GM18526 (cell line): Measurements from ENCODE around the gene ZNF609.

ENCODE experiments used
- POLR2A ChIP-seq: IDR thresholded peaks from 3 replicates; pipeline ENCODE4 v1.6.1; 2011; ENCODE audit not compliant: insufficient read length; ENCODE audit errors: extremely low read depth

Gene ZNF609

DNA sequence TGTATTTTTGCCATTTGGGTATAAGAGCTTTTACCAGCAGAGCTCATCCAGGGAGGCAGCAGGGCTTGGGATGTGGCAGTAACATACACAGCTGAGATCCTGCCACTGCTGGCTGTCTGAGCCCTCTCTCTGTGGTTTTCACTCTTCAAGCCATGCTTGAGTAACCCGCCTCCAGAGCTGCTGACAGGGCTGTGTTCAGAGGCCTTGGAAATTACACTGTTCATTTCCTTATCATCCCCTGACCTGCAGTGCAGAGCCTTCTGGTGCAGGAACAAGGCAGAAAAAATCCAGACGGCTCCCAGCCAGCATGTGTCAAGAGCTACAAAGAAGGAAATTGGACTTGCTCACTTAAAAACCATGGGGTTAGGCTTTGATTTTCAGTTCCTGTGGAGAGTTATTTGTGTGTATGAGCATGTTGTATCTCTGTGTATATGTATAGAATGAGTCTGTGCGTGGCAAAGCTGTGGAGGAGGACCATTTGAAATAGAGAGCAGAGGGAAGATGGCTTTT is 47.0 kb downstream of the ZNF609 start:
- no peak for TF ChIP-seq POLR2A

DNA sequence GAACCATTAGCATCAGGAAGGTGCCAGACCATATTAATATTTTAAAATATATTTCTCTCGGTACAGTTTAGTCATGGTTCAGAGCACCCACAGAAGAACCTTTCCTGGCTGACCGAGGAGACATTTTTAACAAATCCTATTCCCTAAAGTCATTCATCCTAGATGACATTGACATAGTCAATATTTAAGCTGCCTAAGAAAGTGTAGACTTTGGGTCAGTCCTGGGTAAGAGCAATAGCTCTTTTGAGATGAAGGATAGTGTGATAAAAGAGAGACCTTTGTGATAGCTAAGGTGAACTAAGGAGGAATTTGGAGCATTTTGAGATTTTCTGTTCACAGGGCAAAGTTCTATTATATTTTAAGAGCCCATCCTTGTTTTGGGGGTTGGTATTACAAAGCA is 47.5 kb downstream of the ZNF609 start:
- TF ChIP-seq POLR2A: no peak

DNA sequence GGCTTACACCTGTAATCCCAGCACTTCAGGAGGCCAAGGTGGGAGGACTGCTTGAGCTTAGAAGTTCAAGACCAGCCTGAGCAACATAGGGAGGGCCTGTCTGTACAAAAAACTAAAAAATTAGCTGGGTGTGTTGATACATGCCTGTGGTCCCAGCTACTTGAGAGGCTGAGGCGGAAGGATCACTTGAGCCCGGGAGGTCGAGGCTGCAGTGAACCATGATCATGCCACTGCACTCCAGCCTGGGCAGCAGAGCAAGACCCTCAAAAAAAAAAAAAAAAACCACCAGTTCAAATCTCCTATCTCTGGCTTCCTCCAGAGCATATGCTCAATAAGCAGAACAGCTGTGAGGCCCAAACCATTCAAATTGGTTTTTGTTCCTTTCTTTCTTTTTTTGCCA is 53.4 kb downstream of the ZNF609 start:
- no peak for TF ChIP-seq POLR2A

DNA sequence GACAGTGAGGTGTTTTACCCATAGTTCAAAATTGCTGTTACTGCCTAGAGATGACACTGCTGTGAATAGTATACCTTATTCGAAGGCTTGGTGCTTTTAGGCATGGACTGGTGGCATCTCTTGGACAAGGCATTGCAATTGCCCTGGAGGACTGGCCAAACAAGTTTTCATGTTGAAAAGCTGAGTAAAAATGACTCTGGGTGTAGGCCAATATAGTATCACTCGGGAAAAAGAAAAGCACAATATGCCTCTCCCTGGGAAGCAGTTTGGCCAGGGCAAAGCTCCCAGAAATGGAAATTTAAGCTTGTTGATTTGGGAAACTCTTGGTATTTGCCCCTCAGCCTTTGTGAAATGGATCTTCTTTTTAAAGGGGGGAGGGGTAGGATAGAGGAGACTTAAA is 54.8 kb downstream of the ZNF609 start:
- no peak for TF ChIP-seq POLR2A

DNA sequence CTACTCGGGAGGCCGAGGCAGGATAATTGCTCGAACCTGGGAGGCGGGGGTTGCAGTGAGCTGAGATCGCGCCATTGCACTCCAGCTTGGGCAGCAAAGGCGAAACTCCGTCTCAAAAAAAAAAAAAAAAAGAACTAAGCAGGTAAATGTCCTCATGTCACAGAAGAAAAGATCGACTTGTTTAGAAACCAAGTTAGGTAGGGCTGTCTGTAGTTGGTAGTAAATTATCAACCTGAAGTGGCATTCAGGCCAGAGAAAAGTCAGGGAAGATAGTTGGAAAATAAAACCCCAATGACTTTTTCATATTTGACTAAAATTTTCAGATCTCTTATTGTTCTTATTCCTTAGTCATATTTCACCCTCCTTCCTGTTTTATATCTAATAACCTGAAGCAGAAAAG is 55.4 kb downstream of the ZNF609 start:
- TF ChIP-seq POLR2A: no peak

DNA sequence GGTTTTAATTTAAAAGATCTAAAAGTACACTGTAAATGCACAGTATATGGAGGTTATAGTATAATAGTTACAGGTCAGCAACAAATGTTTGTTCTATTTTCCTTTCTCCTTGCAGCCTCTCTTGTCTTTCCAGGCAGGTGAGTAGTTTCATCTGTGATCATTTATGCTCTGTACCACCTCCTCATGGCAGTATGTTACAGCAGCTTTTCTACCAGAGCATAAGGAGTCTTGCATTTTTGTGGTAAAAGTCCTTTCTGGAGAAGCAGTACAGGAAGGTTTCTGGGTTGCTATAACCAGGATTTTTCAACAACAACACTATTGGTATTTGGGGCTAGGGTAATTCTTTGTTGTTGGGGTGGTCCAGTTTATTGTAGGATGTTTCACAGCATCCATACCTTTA is 59.5 kb downstream of the ZNF609 start:
- TF ChIP-seq POLR2A: no peak

DNA sequence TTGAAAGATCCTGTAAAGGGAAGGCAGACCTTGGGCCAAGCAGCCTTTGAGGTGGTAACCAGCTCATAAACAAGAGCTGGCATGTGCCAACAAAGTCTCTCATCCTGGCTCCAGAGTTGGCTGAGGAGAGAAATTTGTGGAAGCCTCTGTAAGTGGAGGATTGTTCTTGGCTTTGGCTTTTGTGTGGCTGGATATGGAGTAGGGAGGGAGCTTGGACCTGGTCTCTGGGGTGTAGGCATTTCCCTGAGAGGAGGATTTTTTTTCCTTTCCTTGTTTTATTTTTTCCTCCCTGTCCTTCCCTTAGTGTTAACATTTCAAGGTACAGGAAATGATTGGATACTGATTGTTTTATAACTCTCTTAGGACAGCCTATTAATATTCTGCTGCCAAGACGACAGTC is 60.8 kb downstream of the ZNF609 start:
- TF ChIP-seq POLR2A: no peak

DNA sequence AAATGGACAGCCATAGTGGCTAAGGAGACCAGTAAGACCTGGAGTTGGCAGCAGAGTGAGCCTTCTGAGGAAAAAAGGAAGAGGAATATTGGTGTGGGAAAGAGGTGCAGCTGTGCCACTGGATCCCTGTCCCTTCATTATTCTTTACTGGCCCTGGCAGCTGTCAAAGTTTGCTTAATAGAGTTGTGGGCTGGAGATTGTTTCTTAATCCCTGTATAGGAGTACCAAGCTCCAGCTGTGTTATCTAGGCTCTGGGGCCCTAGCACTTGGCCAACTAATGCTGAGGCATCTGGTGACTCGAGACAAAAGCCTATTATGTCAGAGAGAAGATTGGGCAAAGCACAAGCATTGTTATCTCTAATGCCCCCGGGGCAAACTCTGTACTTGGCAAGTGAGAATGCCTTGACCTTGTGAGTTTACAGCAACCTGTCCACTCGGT is 61.4 kb downstream of the ZNF609 start:
- TF ChIP-seq POLR2A: no peak

DNA sequence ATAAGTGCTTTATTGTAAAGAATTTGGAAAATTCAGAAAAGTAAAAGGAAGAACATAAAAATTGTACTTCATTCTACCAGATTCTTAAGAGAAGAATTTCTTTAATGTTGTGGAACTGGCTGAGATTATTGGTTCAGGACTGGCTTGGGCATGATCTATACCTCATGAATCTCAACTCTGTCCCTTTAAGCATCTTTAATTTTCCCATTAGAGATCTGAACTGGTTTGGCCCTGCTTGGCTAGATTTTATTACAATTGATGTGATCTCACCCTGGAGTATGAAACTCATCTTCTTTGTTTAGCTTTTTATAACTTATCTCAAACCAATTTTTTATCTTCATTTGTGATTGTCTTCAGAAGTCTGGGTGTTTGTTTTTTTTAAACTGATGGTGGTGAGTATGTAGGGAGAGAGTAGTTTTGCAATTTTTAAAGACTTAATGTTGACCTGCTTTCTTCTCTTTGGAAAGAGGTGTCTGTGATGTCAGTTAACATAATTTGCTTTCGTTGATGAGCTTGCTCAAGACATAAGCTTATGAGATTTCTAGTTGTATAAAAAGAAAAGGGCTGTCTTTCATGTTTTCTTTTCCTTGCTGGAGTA is 61.9 kb downstream of the ZNF609 start:
- no peak for TF ChIP-seq POLR2A

DNA sequence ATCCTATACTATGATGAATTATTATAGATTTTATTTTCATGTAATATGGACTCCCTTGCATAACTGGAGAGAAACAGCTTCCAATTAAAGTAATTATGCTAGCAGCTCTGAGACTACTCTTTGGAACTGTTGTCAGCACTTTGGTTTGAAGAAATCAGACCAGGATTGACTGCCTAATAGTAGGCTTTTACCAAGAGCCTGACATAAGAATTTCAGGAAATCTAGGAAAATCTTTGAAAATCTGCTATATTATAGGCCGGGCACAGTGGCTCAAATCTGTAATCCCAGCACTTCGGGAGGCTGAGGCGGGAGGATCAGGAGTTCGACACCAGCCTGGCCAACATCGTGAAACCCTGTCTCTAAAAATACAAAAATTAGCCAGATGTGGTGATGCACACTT is 62.9 kb downstream of the ZNF609 start:
- no peak for TF ChIP-seq POLR2A

DNA sequence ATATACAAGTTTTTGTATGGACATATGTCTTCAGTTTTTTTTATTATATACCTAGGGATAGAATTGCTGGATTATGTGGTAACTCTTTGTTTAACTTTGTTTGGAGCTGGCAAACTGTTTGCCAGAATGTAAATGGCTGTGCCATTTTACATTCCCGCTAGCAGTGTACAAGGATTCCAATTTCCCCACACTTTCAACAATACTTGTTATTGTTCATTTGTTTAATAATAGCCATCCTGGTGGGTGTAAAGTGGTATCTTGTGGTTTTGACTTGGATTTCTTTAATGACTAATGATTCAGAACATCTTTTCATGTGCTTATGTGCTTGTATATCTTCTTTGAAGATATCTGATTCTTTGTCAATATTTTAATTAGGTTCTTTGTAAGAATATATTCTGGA is 64.4 kb downstream of the ZNF609 start:
- no peak for TF ChIP-seq POLR2A

DNA sequence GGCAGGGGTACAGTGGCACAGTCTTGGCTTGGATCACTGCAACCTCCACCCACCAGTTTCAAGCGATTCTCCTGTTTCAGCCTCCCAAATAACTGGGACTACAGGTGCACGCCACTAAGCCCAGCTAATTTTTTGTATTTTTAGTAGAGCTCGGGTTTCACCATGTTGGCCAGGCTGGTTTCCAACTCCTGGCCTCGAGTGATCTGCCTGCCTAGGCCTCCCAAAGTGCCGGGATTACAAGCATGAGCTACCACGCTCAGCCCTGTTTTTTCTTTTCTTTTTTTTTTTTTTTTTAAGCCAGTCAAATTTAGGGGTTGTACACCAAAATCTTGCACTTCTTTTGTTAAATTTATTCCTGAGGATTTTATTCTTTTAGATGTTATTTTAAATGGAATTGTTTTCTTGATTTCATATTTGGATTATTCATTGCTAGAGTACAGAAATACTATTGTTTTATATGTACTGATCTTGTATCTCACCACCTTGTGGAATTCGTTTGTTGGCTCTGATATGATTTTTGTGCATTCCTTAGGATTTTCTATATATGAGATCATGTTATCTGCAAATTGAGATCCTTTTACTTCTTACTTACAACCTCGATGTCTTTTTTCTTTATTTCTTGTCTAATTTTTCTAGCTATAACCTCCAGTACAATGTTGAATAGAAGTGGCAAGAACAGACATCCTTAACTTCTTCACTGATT is 65.6 kb downstream of the ZNF609 start:
- TF ChIP-seq POLR2A: no peak

DNA sequence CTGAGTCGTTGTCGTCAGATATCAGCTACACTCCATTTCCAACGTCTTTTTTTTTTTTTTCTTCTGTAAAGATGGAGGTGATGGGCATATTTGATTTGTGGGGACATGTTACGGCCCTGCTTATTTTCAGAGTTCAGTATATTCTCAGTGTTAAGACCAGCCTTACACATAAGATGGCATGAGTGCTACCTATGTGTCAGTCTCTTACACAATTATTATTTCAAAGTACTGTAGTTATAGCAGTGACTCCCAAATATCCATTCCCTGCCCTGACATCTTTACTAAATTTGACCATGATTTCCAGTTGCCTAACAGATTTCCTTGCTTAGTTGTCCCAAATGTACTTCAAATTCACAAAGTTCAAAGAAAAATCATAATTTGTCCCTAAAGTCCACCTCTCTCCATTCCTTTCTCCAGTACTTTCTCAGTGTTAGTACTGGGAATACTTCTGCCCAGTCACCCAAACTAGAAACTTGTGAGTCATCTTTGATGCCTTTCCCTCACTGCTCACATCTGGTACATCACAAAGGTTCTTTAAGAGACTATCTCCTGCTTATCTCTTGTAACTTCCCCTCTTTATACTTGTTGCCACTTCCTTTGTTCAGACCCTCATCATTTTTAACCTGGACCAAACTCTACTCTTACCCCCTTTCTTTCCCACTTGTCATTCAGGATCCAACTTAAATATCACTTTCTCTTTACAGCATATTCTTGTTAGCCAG is 67.0 kb downstream of the ZNF609 start:
- TF ChIP-seq POLR2A: no peak

DNA sequence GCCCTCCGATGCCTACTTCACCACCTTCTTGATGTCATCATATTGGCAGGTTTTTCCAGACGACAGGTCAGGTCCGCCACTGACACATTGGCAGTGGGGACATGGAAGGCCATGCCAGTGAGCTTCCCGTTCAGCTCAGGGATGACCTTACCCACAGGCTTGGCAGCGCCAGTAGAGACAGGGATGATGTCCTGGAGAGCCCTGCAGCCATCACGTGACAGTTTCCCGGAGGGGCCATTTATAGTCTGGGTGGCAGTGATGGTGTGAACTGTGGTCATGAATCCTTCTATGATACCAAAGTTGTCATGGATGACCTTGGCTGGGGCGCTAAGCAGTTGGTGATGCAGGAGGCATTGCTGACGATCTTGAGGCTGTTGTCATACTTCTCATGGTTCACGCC is 68.5 kb downstream of the ZNF609 start:
- TF ChIP-seq POLR2A: no peak

DNA sequence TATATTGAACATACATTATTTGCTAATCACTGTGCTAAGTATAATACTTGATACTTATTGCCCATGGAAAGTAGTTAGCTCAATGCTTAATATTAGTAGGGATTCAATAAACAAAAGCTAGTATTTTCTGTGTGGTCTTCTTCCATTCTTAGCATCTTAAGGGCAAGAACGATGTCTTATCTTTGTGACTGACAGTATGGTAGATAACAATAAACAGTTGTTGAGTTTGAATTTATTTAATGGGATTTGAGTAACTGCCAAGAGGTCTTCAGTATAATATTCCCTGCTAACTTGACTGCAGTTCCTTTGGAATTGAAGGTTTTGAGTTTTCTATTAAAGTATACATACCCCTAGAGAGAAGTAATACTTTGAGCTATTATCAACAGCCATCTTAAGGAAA is 70.1 kb downstream of the ZNF609 start:
- TF ChIP-seq POLR2A: no peak

DNA sequence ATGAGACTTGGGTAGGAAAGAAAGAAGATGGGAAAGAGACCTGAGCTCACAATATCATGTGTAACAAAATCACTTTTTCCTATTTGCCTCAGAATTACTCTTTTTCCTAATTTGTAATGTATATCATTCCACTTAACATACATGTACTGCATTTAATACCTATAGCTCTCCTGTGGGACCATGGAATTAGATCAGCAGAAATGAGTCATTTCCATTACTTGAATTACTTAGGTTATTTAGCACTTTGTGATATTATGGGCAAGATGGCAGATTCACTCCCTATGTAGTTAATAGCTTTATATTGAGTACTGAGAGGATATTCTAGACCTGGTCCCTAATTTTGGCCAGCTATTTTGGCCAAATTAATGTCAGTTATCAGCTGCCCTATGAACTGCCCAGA is 70.5 kb downstream of the ZNF609 start:
- no peak for TF ChIP-seq POLR2A

DNA sequence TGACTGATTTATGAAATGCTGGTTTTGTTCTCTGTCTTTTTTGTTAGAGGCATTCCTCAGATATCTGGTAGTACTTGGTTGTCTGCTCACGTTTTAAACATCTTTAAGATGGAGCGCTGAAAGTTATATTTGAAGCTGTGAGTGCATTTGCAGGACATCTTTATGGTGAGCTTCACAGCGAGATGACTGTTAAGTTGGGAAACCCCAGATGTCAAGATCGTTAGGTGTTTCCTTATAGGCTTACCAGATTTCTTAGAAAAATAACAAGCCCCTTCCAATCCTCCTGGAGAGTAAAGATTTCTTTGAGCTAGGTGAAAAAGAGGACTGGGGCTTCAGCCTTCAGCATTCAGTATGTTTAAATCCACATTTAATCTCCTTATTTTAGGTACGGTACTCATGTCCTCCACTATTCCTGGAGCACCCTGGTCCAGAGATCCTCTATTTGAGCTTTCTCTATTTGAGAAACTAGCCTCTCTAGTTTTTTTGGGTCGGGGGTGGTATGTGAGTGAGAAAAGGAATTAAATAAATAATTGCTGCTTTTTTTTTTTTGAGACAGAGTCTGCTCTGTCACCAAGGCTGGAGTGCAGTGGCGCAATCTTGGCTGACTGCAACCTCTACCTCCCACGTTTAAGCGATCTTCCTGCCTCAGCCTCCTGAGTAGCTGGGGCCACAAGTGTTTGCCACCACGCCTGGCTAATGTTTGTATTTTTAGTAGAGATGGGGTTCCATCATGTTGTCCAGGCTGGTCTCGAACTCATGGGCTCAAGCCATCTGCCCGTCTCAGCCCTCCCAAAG is 72.3 kb downstream of the ZNF609 start:
- no peak for TF ChIP-seq POLR2A
